ENCODE measurements around the gene NRL. TPM values are rescaled to one million over a fixed set of nuclear protein-coding genes. Genes with fewer than 3 reads are reported as not detected.

NRL gene
- total RNA-seq, 1 donor from 2014 or later, result 1.8 TPM

DNA sequence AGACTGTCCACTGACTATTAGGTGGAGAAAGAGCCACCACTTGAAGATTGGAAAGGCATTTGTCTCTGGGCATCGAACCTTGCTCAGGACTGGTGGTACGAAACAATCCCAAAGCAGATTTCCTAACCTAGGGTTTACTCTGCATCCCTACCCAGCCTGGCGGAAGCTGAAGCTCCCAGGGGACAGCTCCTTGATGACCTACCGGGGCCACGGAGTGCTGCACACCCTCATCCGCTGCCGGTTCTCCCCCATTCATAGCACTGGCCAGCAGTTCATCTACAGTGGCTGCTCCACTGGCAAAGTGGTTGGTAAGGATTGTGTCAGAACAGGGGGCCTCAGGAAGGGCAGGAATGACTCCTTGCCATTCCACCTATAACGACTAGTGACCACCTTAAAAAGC lies 6.5 kb upstream of the NRL start:
- peaks cover 24% of the 10 kb centered on the region for H3K36me3 Mint-ChIP-seq
- H3K9me3 Mint-ChIP-seq, result no peaks in the 10 kb centered on the region
- H3K4me1 Mint-ChIP-seq (ENCODE audit: unreplicated experiment), result peaks cover 7% of the 10 kb centered on the region
- H3K27me3 Mint-ChIP-seq, result no peaks in the 10 kb centered on the region
- DNase-seq (ENCODE audit: extremely low spot score, unreplicated experiment), result no peak
- no peak overlapping the region for H3K4me3 Mint-ChIP-seq
- H3K27ac Mint-ChIP-seq, result no peak overlapping the region
- TF ChIP-seq, protein P1, sequence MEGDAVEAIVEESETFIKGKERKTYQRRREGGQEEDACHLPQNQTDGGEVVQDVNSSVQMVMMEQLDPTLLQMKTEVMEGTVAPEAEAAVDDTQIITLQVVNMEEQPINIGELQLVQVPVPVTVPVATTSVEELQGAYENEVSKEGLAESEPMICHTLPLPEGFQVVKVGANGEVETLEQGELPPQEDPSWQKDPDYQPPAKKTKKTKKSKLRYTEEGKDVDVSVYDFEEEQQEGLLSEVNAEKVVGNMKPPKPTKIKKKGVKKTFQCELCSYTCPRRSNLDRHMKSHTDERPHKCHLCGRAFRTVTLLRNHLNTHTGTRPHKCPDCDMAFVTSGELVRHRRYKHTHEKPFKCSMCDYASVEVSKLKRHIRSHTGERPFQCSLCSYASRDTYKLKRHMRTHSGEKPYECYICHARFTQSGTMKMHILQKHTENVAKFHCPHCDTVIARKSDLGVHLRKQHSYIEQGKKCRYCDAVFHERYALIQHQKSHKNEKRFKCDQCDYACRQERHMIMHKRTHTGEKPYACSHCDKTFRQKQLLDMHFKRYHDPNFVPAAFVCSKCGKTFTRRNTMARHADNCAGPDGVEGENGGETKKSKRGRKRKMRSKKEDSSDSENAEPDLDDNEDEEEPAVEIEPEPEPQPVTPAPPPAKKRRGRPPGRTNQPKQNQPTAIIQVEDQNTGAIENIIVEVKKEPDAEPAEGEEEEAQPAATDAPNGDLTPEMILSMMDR (conservative IDR thresholded peaks at IDR 0.05), result no peak

DNA sequence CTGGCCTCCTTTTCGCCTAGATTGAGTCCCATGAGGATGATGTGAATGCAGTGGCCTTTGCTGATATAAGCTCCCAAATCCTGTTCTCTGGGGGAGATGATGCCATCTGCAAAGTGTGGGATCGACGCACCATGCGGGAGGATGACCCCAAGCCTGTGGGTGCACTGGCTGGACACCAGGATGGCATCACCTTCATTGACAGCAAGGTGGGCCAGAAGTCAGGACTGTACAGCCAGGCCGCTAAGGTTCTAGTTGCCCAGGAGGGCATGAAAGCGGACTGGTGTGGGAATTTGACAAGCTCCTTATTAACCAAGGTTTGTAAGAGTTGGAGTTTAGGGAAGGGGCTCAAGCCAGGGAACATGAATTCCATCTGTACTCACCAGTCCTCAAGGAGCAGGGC lies 4.9 kb upstream of the NRL start:
- H3K4me3 Mint-ChIP-seq, result no peak overlapping the region
- TF ChIP-seq, protein P1 (conservative IDR thresholded peaks at IDR 0.05), result no peak
- no peaks in the 10 kb centered on the region for H3K9me3 Mint-ChIP-seq
- H3K36me3 Mint-ChIP-seq, result peaks cover 30% of the 10 kb centered on the region
- no peaks in the 10 kb centered on the region for H3K27me3 Mint-ChIP-seq
- no peak overlapping the region for H3K27ac Mint-ChIP-seq
- DNase-seq (ENCODE audit: extremely low spot score, unreplicated experiment), result no peak
- peaks cover 18% of the 10 kb centered on the region for H3K4me1 Mint-ChIP-seq (ENCODE audit: unreplicated experiment)

DNA sequence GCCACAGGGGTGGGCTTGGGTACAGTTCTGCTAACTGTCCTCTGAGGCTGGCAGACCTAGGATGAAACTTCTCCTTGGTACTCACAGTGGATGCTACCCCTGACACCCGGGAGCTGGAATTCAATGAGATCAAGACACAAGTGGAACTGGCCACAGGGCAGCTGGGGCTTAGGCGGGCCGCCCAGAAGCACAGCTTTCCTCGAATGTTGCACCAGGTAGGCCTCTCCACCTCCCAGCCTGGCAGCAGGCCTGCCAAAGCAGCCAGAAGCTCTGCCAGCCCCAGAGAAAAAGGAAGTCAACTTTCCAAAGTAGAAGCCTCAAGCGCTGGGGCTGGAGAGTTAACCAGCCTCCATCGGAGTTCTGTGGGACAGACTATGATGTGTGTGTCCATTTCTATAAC lies 2.4 kb upstream of the NRL start:
- H3K27me3 Mint-ChIP-seq, result no peaks in the 10 kb centered on the region
- H3K27ac Mint-ChIP-seq, result no peak overlapping the region
- peaks cover 18% of the 10 kb centered on the region for H3K4me1 Mint-ChIP-seq (ENCODE audit: unreplicated experiment)
- DNase-seq (ENCODE audit: extremely low spot score, unreplicated experiment), result no peak
- H3K9me3 Mint-ChIP-seq, result no peaks in the 10 kb centered on the region
- peaks cover 22% of the 10 kb centered on the region for H3K36me3 Mint-ChIP-seq
- TF ChIP-seq, protein P1 (conservative IDR thresholded peaks at IDR 0.05), result no peak
- peak overlapping the region; percentile 99 for H3K4me3 Mint-ChIP-seq

DNA sequence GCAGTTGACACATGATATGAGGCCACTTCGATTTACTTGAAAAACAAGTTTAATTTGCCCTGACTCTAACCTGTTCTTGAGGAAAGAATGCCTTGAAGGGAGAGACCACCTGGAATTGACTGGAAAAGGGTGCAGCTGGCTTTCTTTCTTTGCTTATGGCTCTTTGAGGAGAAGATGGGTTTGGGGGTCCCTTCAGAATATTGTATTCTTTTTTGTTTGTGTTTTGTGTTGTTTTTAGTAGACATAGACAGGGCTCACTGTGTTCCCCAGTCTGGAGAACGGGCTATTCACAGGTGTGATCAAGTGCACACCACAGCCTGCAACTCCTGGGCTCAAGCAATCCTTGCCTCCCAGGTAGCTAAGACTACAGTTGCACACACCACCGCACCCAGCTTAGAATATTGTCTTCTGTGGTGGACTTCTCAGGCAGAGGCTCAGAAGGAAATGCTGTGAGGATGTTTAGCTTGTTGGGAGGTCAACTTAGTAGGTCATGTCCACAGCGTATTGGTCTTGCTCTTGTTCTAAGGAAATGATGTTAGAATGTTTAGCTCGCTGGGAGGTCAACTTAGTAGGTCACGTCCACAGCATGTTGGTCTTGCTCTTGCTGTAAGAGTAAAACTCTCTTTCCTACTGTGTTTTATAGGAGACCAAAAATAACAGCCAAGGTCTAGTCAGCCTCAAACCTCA lies 1.5 kb upstream of the NRL start:
- TF ChIP-seq, protein P1 (conservative IDR thresholded peaks at IDR 0.05), result no peak
- Mint-ChIP-seq H3K4me3 (peak overlapping the region; percentile 99), H3K27ac (peak overlapping the region; percentile 99), H3K36me3 (peaks cover 22% of the 10 kb centered on the region), H3K9me3 (no peaks in the 10 kb centered on the region), H3K27me3 (no peaks in the 10 kb centered on the region), H3K4me1 (ENCODE audit: unreplicated experiment) (peaks cover 18% of the 10 kb centered on the region)
- no peak for DNase-seq (ENCODE audit: extremely low spot score, unreplicated experiment)

DNA sequence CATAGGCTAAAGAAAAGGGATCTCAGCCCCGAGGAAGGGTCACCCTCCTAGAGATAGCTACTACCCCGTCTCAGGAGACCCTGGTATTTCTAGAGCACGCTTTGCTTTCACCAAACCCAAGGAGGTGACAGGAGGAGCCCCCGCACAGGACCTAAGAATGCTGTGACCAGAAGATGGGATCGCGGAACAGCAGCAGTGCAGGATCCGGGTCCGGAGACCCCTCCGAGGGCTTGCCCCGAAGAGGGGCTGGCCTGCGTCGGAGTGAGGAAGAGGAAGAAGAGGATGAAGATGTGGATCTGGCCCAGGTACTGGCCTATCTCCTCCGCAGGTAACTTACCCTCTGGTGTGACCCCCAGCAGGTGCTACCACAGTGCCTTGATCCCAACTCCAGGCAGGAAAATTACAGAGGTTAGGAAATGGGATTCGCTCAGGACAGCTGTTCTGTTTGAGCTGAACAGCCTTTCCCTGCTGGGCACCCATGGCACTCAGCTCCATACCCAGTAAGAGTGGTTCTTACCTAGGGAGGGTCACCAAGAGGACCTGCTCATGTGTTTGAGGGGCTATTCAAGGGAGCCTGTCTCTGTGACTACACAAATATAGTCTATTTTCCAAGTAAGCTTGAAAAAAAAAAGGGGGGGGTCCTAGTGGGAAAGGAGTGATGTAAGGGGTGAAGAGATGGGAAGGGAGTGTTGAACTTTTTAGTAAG lies 826 bp upstream of the NRL start:
- Mint-ChIP-seq H3K4me3 (peak overlapping the region; percentile 99), H3K27me3 (no peaks in the 10 kb centered on the region), H3K9me3 (no peaks in the 10 kb centered on the region), H3K27ac (peak overlapping the region; percentile 99), H3K4me1 (ENCODE audit: unreplicated experiment) (peaks cover 18% of the 10 kb centered on the region), H3K36me3 (peaks cover 22% of the 10 kb centered on the region)
- DNase-seq (ENCODE audit: extremely low spot score, unreplicated experiment), result no peak
- TF ChIP-seq, protein P1 (conservative IDR thresholded peaks at IDR 0.05), result no peak
